HepG2 (cell line): ENCODE data around the gene ZNF584. TPM values are rescaled to one million over a fixed set of nuclear protein-coding genes. Genes with fewer than 3 reads are reported as not detected.

Experiments
- AHDC1 ChIP-seq: sonication (generic); formaldehyde crosslinking; IDR thresholded peaks from 2 replicates; pipeline ENCODE4 v1.5.1; 2020; ENCODE audit warnings: mild to moderate bottlenecking, missing genetic modification reagents, borderline replicate concordance
- ARHGAP35 ChIP-seq: sonication (generic); formaldehyde crosslinking; IDR thresholded peaks from 2 replicates; pipeline ENCODE4 v1.9.0; 2022; ENCODE audit warnings: mild to moderate bottlenecking, inconsistent platforms, moderate library complexity, missing genetic modification reagents, borderline replicate concordance
- CBX2 ChIP-seq, 2 experiments: fragments of 200-600 bp in 1 of 2; sonication (generic); formaldehyde crosslinking in 1 of 2; IDR thresholded peaks; 2 replicates each; pipeline versions ENCODE4 v1.7.0 to v1.8.1; 2018 to 2022; ENCODE audit warnings: low read depth in 2 of 2, low read length in 1 of 2, mild to moderate bottlenecking in 1 of 2, missing genetic modification reagents in 1 of 2
- DRAP1 ChIP-seq: IDR thresholded peaks from 2 replicates; pipeline ENCODE4 v1.6.1; 2016; ENCODE audit warnings: missing genetic modification reagents, missing compliant biosample characterization
- EHMT2 ChIP-seq: fragments of 200-600 bp; sonication (generic); IDR thresholded peaks from 2 replicates; pipeline ENCODE4 v1.7.0; 2017; ENCODE audit warnings: antibody characterized with exemption, low read depth, low read length, borderline replicate concordance
- HNF4G ChIP-seq, 2 experiments: sonication (generic) in 1 of 2; formaldehyde crosslinking in 1 of 2; IDR thresholded peaks; 2 replicates each; pipeline versions ENCODE4 v1.4.0 to v1.6.1; 2011 to 2020; ENCODE audit warnings: borderline replicate concordance in 2 of 2, low read depth in 2 of 2, mild to moderate bottlenecking in 2 of 2, low read length in 1 of 2, missing genetic modification reagents in 1 of 2, moderate library complexity in 1 of 2
- JDP2 ChIP-seq: sonication (generic); formaldehyde crosslinking; IDR thresholded peaks from 2 replicates; pipeline ENCODE4 v1.8.1; 2022; ENCODE audit warnings: missing genetic modification reagents, borderline replicate concordance
- NFE2 ChIP-seq: sonication (generic); formaldehyde crosslinking; IDR thresholded peaks from 2 replicates; pipeline ENCODE4 v1.4.0; 2020; ENCODE audit warnings: missing genetic modification reagents
- RARA ChIP-seq: IDR thresholded peaks from 2 replicates; pipeline ENCODE4 v1.6.1; 2016; ENCODE audit warnings: missing genetic modification reagents, missing compliant biosample characterization
- RBFOX2 ChIP-seq: fragments of 200-400 bp; formaldehyde crosslinking; IDR thresholded peaks from 2 replicates; pipeline ENCODE4 v1.6.1; 2017; ENCODE audit warnings: low read depth, mild to moderate bottlenecking, low read length
- SALL1 ChIP-seq: sonication (generic); formaldehyde crosslinking; IDR thresholded peaks from 2 replicates; pipeline ENCODE4 v1.8.0; 2022; ENCODE audit warnings: mild to moderate bottlenecking, missing genetic modification reagents
- SALL2 ChIP-seq: sonication (generic); formaldehyde crosslinking; IDR thresholded peaks from 2 replicates; pipeline ENCODE4 v1.8.1; 2023; ENCODE audit warnings: mild to moderate bottlenecking, missing genetic modification reagents, inconsistent platforms
- SETDB1 ChIP-seq: sonication (generic); formaldehyde crosslinking; IDR thresholded peaks from 2 replicates; pipeline ENCODE4 v1.5.1; 2020; ENCODE audit warnings: missing genetic modification reagents, mild to moderate bottlenecking, borderline replicate concordance
- SMARCE1 ChIP-seq: fragments of 450-650 bp; IDR thresholded peaks from 2 replicates; pipeline ENCODE4 v1.6.1; 2017; ENCODE audit warnings: borderline replicate concordance
- SYNCRIP ChIP-seq: fragments of 200-400 bp; formaldehyde crosslinking; IDR thresholded peaks from 2 replicates; pipeline ENCODE4 v1.6.1; 2018; ENCODE audit warnings: mild to moderate bottlenecking, low read depth, low read length; ENCODE audit not compliant: insufficient read depth
- WIZ ChIP-seq: sonication (generic); formaldehyde crosslinking; IDR thresholded peaks from 2 replicates; pipeline ENCODE4 v1.5.1; 2020; ENCODE audit warnings: mild to moderate bottlenecking, missing genetic modification reagents
- YY1 ChIP-seq: IDR thresholded peaks from 2 replicates; pipeline ENCODE4 v1.6.1; 2011; ENCODE audit warnings: low read length, low read depth, moderate library complexity, mild to moderate bottlenecking; ENCODE audit not compliant: insufficient read depth, insufficient replicate concordance
- ZMAT5 ChIP-seq: sonication (generic); formaldehyde crosslinking; IDR thresholded peaks from 2 replicates; pipeline ENCODE4 v1.5.0; 2020; ENCODE audit warnings: mild to moderate bottlenecking, low read depth, missing genetic modification reagents, borderline replicate concordance
- ZNF180 ChIP-seq: sonication (generic); formaldehyde crosslinking; IDR thresholded peaks from 2 replicates; pipeline ENCODE4 v1.4.0; 2020; ENCODE audit warnings: low read depth, missing genetic modification reagents, borderline replicate concordance
- ZNF20 ChIP-seq: sonication (generic); formaldehyde crosslinking; IDR thresholded peaks from 2 replicates; pipeline ENCODE4 v1.4.0; 2020; ENCODE audit warnings: mild to moderate bottlenecking, moderate library complexity, missing genetic modification reagents
- ZNF256 ChIP-seq: sonication (generic); formaldehyde crosslinking; conservative IDR thresholded peaks from 2 replicates; pipeline ENCODE4 v1.4.0; 2020; ENCODE audit warnings: missing genetic modification reagents
- ZNF282 ChIP-seq: fragments of 450-650 bp; IDR thresholded peaks from 2 replicates; pipeline ENCODE4 v1.6.1; 2018; ENCODE audit not compliant: partially characterized antibody
- ZNF331 ChIP-seq: sonication (generic); formaldehyde crosslinking; IDR thresholded peaks from 2 replicates; pipeline ENCODE4 v1.4.0; 2020; ENCODE audit warnings: missing genetic modification reagents
- ZNF776 ChIP-seq: sonication (generic); formaldehyde crosslinking; IDR thresholded peaks from 2 replicates; pipeline ENCODE4 v1.4.0; 2020; ENCODE audit warnings: mild to moderate bottlenecking, missing genetic modification reagents
- polyA plus RNA-seq, 8 experiments: library from polyadenylated mRNA; depleted of rRNA in 3 of 8; stranded (reverse) in 7 of 8; unstranded in 1 of 8; fragments of >200 nt; fragmentation: Illumina TruSeq in 4 of 8; extraction: Trizol in 4 of 8; gene quantifications; 2 replicates each; pipeline versions ENCODE4 v1.2.1 to v1.2.3, GENCODE V29; 2011 to 2016; ENCODE audit warnings: low read depth in 4 of 8, missing spikeins in 1 of 8, mixed read lengths in 1 of 8; ENCODE audit not compliant: insufficient read depth in 1 of 8
- total RNA-seq, 5 experiments: library from RNA; depleted of rRNA; stranded (reverse); fragments of >200 nt; fragmentation: Illumina TruSeq; extraction: Trizol; gene quantifications; 2 replicates each; pipeline ENCODE4 v1.2.3, GENCODE V29; 2016; ENCODE audit warnings: low read depth in 1 of 5

The ZNF584 gene
- total and polyA plus RNA-seq, 2 of the 13 experiments (the other 11 are each of a cell fraction or from before 2014, with no cell fraction given) = 2.4 to 7.0 TPM

GRCh38 chr19:58451358-58452101 is 43.1 kb downstream of the ZNF584 start, which contains the start of gene ZNF324B (continued):
- peak; percentile 51; the same call in 1 of the 2 replicates for TF ChIP-seq SALL1 (CRISPR knock-in tag)
- TF ChIP-seq CBX2 (IDR thresholded peaks at IDR 0.05; ENCODE audit: low read depth, low read length) = no peak
- no peak for TF ChIP-seq CBX2 (CRISPR knock-in tag; IDR thresholded peaks at IDR 0.05; ENCODE audit: low read depth)
- TF ChIP-seq ZNF256 (CRISPR knock-in tag) = no peak
- no peak for TF ChIP-seq ZNF282
- TF ChIP-seq EHMT2 = no peak
- peak; percentile 66; the same call in 1 of the 2 replicates for TF ChIP-seq ZNF776 (CRISPR knock-in tag)
- TF ChIP-seq SMARCE1 = no peak
- peak; percentile 47 for TF ChIP-seq DRAP1 (CRISPR knock-in tag)
- no peak for TF ChIP-seq SYNCRIP
- TF ChIP-seq ARHGAP35 (CRISPR knock-in tag) = no peak
- peak; percentile 75 for TF ChIP-seq RBFOX2
- TF ChIP-seq ZMAT5 (CRISPR knock-in tag) = no peak
- no peak for TF ChIP-seq HNF4G (IDR thresholded peaks at IDR 0.05; ENCODE audit: borderline replicate concordance, low read depth, low read length)
- no peak for TF ChIP-seq HNF4G (CRISPR knock-in tag; IDR thresholded peaks at IDR 0.05; ENCODE audit: borderline replicate concordance, low read depth)
- TF ChIP-seq YY1 = peak; percentile 71
- no peak for TF ChIP-seq RARA (CRISPR knock-in tag)
- TF ChIP-seq ZNF180 (CRISPR knock-in tag) = no peak
- TF ChIP-seq NFE2 = no peak
- TF ChIP-seq WIZ = no peak
- TF ChIP-seq ZNF331 (CRISPR knock-in tag) = no peak; the same call in 1 of the 2 replicates
- no peak for TF ChIP-seq SETDB1 (CRISPR knock-in tag)
- no peak for TF ChIP-seq ZNF20 (CRISPR knock-in tag)
- TF ChIP-seq JDP2 = no peak
- TF ChIP-seq SALL2 (CRISPR knock-in tag) = peak; percentile 47; the same call in 1 of the 2 replicates
- TF ChIP-seq AHDC1 = no peak
